ENCODE measurements around the gene MIOX.

The MIOX gene

GRCh38 chr22:50486561-50487289 is at the start of gene MIOX:
MIOX (plus strand) TSS chr22:50486859; CDS start chr22:50486898, 39 bp downstream.
- no peak for DNase-seq

- DNase-seq: no peak
These were observed 49.0 kb upstream of the MIOX start for GRCh38 chr22:50437511-50438304.

- no peak for DNase-seq
These were observed 48.1 kb upstream of the MIOX start for GRCh38 chr22:50438305-50439275.

- DNase-seq: no peak
These were observed 47.3 kb upstream of the MIOX start for GRCh38 chr22:50439314-50439870.

GRCh38 chr22:50439871-50440331 is 46.8 kb upstream of the MIOX start:
- DNase-seq: no peak

GRCh38 chr22:50440544-50441249 is 46.0 kb upstream of the MIOX start:
- DNase-seq: no peak

GRCh38 chr22:50441428-50441993 is 45.1 kb upstream of the MIOX start:
- no peak for DNase-seq

GRCh38 chr22:50443197-50443596 is 43.5 kb upstream of the MIOX start:
- no peak for DNase-seq

GRCh38 chr22:50443801-50444625 is 42.6 kb upstream of the MIOX start:
- no peak for DNase-seq

GRCh38 chr22:50444663-50445062 is 42.0 kb upstream of the MIOX start:
- no peak for DNase-seq

GRCh38 chr22:50445071-50445879 is 41.4 kb upstream of the MIOX start:
- no peak for DNase-seq

GRCh38 chr22:50445880-50446707 is 40.6 kb upstream of the MIOX start:
- DNase-seq: no peak

GRCh38 chr22:50446708-50447575 is 39.7 kb upstream of the MIOX start:
- DNase-seq: no peak

- DNase-seq: no peak
These were observed 38.8 kb upstream of the MIOX start for GRCh38 chr22:50447576-50448551.

- no peak for DNase-seq
These were observed 34.0 kb upstream of the MIOX start for GRCh38 chr22:50452649-50453048.

- no peak for DNase-seq
These were observed 32.0 kb upstream of the MIOX start for GRCh38 chr22:50454556-50455075.

Data from activated T-cell treated with anti-CD3 and anti-CD28 coated beads for 4 hours (primary cell).